BLaER1 treated with 17β-estradiol and CSF1 and Interleukin-3, amounts not matched to agents 10 nM and 100 nM (cell line): ENCODE measurements around the gene APOA4.
A peak's percentile ranks its signal among the peaks of the same experiment; 100 is the strongest.

Source experiments
- H3K27ac ChIP-seq, 11 experiments: shearing (Covaris generic); formaldehyde crosslinking; 2 replicates each; pipeline ENCODE4 v1.8.1; 2022
- H3K27me3 ChIP-seq, 11 experiments: shearing (Covaris generic); formaldehyde crosslinking; 2 replicates each; pipeline ENCODE4 v1.8.1; 2022
- H3K36me3 ChIP-seq, 11 experiments: shearing (Covaris generic); formaldehyde crosslinking; 2 replicates each; pipeline ENCODE4 v1.8.1; 2022
- H3K4me1 ChIP-seq, 10 experiments: shearing (Covaris generic); formaldehyde crosslinking; 2 replicates each; pipeline ENCODE4 v1.8.1; 2022
- H3K4me2 ChIP-seq, 11 experiments: shearing (Covaris generic); formaldehyde crosslinking; 2 replicates each; pipeline ENCODE4 v1.8.1; 2022
- H3K4me3 ChIP-seq, 10 experiments: shearing (Covaris generic); formaldehyde crosslinking; 2 replicates each; pipeline ENCODE4 v1.8.1; 2022
- H3K9ac ChIP-seq, 11 experiments: shearing (Covaris generic); formaldehyde crosslinking; 2 replicates each; pipeline ENCODE4 v1.8.1; 2022
- H3K9me3 ChIP-seq, 11 experiments: shearing (Covaris generic); formaldehyde crosslinking; replicated peaks in 1 of 11; 2 replicates each; pipeline ENCODE4 v1.8.1; 2022
- H4K20me1 ChIP-seq, 11 experiments: shearing (Covaris generic); formaldehyde crosslinking; 2 replicates each; pipeline ENCODE4 v1.8.1; 2022
- Cebpa-rat ChIP-seq, 11 experiments: shearing (Covaris generic); IDR thresholded peaks; 2 replicates each; pipeline ENCODE4 v1.8.1; 2022

APOA4 gene

GRCh38 chr11:116792144-116792868 lies 30.8 kb downstream of the APOA4 start:
- no peaks in the 10 kb centered on the region for H3K27me3 ChIP-seq
- H3K36me3 ChIP-seq = no peaks in the 10 kb centered on the region
- peaks cover 0 to 12% (median 0%) of the 10 kb centered on the region in 11 experiments; a peak in 1 of 22 replicates for H3K9me3 ChIP-seq
- H3K9ac ChIP-seq = no peak overlapping the region
- peak overlapping the region in 2 of 11 experiments; percentile 3 to 30; a peak in 2 of 22 replicates for H3K4me2 ChIP-seq
- H3K4me3 ChIP-seq = no peak overlapping the region
- H3K4me1 ChIP-seq = peaks cover 6 to 24% (median 11%) of the 10 kb centered on the region in 10 experiments
- H3K27ac ChIP-seq = no peak overlapping the region
- H4K20me1 ChIP-seq = peaks cover 0 to 2% (median 0%) of the 10 kb centered on the region in 11 experiments; a peak in 3 of 22 replicates
- TF ChIP-seq Cebpa-rat (IDR thresholded peaks at IDR 0.05) = no peak

- TF ChIP-seq Cebpa-rat (IDR thresholded peaks at IDR 0.05) = no peak
- Histone ChIP-seq H3K36me3 (peaks cover 0 to 4% (median 1%) of the 10 kb centered on the region in 11 experiments; a peak in 10 of 22 replicates), H3K4me3 (no peak within 1 kb of the TSS), H3K9ac (no peak within 1 kb of the TSS), H3K27ac (no peak within 1 kb of the TSS), H3K27me3 (no peaks in the 10 kb centered on the region), H3K9me3 (peaks cover 0 to 12% (median 0%) of the 10 kb centered on the region in 11 experiments; a peak in 1 of 22 replicates), H3K4me2 (peak within 1 kb of the TSS in 5 of 11 experiments; percentile 3 to 30 (median 7); a peak in 3 of 22 replicates), H4K20me1 (peaks cover 0 to 7% (median 0%) of the 10 kb centered on the region in 11 experiments; a peak in 3 of 22 replicates), H3K4me1 (peaks cover 10 to 29% (median 16%) of the 10 kb centered on the region in 10 experiments)
Measured at GRCh38 chr11:116791813-116792143, 31.3 kb downstream of the APOA4 start, which contains the start of gene APOA5. Gene APOA5, minus strand, starts transcription at chr11:116791879. Its CDS starts 19 bp downstream, at chr11:116791860.

GRCh38 chr11:116791002-116791812 lies 31.9 kb downstream of the APOA4 start:
- Histone ChIP-seq H3K4me2 (peak overlapping the region in 4 of 11 experiments; percentile 4 to 16 (median 10); a peak in 2 of 22 replicates), H3K9ac (no peak overlapping the region), H4K20me1 (peaks cover 0 to 13% (median 0%) of the 10 kb centered on the region in 11 experiments; a peak in 4 of 22 replicates), H3K9me3 (peaks cover 0 to 12% (median 0%) of the 10 kb centered on the region in 11 experiments; a peak in 1 of 22 replicates), H3K36me3 (peaks cover 4 to 10% (median 7%) of the 10 kb centered on the region in 11 experiments; a peak in 21 of 22 replicates), H3K4me3 (no peak overlapping the region), H3K27ac (no peak overlapping the region), H3K27me3 (no peaks in the 10 kb centered on the region), H3K4me1 (peaks cover 16 to 35% (median 22%) of the 10 kb centered on the region in 10 experiments)
- TF ChIP-seq Cebpa-rat (IDR thresholded peaks at IDR 0.05) = no peak

GRCh38 chr11:116790167-116791001 lies 32.7 kb downstream of the APOA4 start:
- no peak for TF ChIP-seq Cebpa-rat (IDR thresholded peaks at IDR 0.05)

GRCh38 chr11:116788975-116789374 lies 34.1 kb downstream of the APOA4 start:
- H3K27ac ChIP-seq = 0 out of 22 replicates have a peak overlapping the region, but pooled peaks of 1 of the 11 experiments have one; percentile 77
- H3K9ac ChIP-seq = no peak overlapping the region
- TF ChIP-seq Cebpa-rat (IDR thresholded peaks at IDR 0.05) = no peak
- no peak overlapping the region for H3K4me3 ChIP-seq
- H3K9me3 ChIP-seq = no peaks in the 10 kb centered on the region
- H3K4me2 ChIP-seq = peak overlapping the region; percentile 90 to 98 (median 93); a peak in 20 of 22 replicates
- H3K4me1 ChIP-seq = peaks cover 19 to 49% (median 30%) of the 10 kb centered on the region in 10 experiments
- peaks cover 0 to 34% (median 8%) of the 10 kb centered on the region in 11 experiments; a peak in 6 of 22 replicates for H4K20me1 ChIP-seq
- no peaks in the 10 kb centered on the region for H3K27me3 ChIP-seq
- peaks cover 26 to 32% (median 30%) of the 10 kb centered on the region in 11 experiments for H3K36me3 ChIP-seq

More at GRCh38 chr11:116790167-116791001, 32.7 kb downstream of the APOA4 start:
- H3K36me3 ChIP-seq = peaks cover 12 to 18% (median 15%) of the 10 kb centered on the region in 11 experiments
- H3K27me3 ChIP-seq = no peaks in the 10 kb centered on the region
- H3K9me3 ChIP-seq = peaks cover 0 to 4% (median 0%) of the 10 kb centered on the region in 11 experiments; a peak in 1 of 22 replicates
- peaks cover 19 to 42% (median 25%) of the 10 kb centered on the region in 10 experiments for H3K4me1 ChIP-seq
- H4K20me1 ChIP-seq = peaks cover 0 to 21% (median 2%) of the 10 kb centered on the region in 11 experiments; a peak in 5 of 22 replicates
- no peak overlapping the region for H3K9ac ChIP-seq
- H3K4me3 ChIP-seq = no peak overlapping the region
- no peak overlapping the region for H3K27ac ChIP-seq
- no peak overlapping the region for H3K4me2 ChIP-seq

GRCh38 chr11:116788534-116788933 lies 34.6 kb downstream of the APOA4 start:
- peak overlapping the region in 10 of 11 experiments; percentile 77 to 88 (median 83); a peak in 15 of 22 replicates for H3K27ac ChIP-seq
- H3K4me3 ChIP-seq = peak overlapping the region; percentile 81 to 98 (median 88)
- H3K36me3 ChIP-seq = peaks cover 31 to 36% (median 34%) of the 10 kb centered on the region in 11 experiments
- peaks cover 19 to 50% (median 30%) of the 10 kb centered on the region in 10 experiments for H3K4me1 ChIP-seq
- H3K9me3 ChIP-seq = no peaks in the 10 kb centered on the region
- peaks cover 0 to 37% (median 8%) of the 10 kb centered on the region in 11 experiments; a peak in 8 of 22 replicates for H4K20me1 ChIP-seq
- no peak for TF ChIP-seq Cebpa-rat (IDR thresholded peaks at IDR 0.05)
- H3K4me2 ChIP-seq = peak overlapping the region; percentile 90 to 98 (median 93)
- peak overlapping the region; percentile 84 to 95 (median 90) for H3K9ac ChIP-seq
- H3K27me3 ChIP-seq = no peaks in the 10 kb centered on the region

- Histone ChIP-seq H3K27ac (peak within 1 kb of the TSS; percentile 77 to 88 (median 83)), H3K4me3 (peak within 1 kb of the TSS; percentile 81 to 98 (median 88)), H3K27me3 (no peaks in the 10 kb centered on the region), H3K9me3 (no peaks in the 10 kb centered on the region), H3K4me1 (peaks cover 19 to 48% (median 30%) of the 10 kb centered on the region in 10 experiments), H3K4me2 (peak within 1 kb of the TSS; percentile 90 to 98 (median 94)), H4K20me1 (peaks cover 0 to 43% (median 8%) of the 10 kb centered on the region in 11 experiments; a peak in 8 of 22 replicates), H3K36me3 (peaks cover 37 to 42% (median 40%) of the 10 kb centered on the region in 11 experiments), H3K9ac (peak within 1 kb of the TSS; percentile 84 to 95 (median 90))
- no peak for TF ChIP-seq Cebpa-rat (IDR thresholded peaks at IDR 0.05)
Measured at GRCh38 chr11:116787786-116788486, 35.2 kb downstream of the APOA4 start, which contains the start of gene ZPR1. Gene ZPR1, minus strand, starts transcription at chr11:116788023. Its CDS starts 33 bp downstream, at chr11:116787990.
